HG03159 (cell line): ENCODE measurements around the gene SLC7A14.

Source experiments
- ATAC-seq: cut with Tn5 transposase; IDR thresholded peaks from one replicate; pipeline ENCODE4 v1.9.1; 2021; ENCODE audit warnings: mild to moderate bottlenecking, moderate library complexity; ENCODE audit not compliant: unreplicated experiment

SLC7A14 gene

DNA sequence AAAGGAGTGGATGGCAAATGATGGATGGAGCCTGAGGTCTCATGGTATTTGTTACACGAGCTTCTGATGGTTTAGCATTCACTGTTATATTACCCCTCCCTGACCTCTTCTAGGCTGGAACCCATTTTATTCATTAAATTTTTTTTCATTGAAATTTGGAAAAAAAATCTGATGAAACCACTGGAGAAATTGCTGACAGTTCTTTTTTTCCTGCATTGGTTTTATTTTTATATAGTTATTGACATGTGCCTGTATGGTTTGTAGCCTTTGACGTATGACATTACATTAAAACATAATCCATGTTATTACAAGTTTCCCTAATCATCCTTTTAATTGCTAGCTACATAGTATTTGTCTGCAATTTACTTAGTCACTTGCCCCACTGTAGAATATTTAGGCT lies 85.4 kb downstream of the SLC7A14 start:
- no peak for ATAC-seq

DNA sequence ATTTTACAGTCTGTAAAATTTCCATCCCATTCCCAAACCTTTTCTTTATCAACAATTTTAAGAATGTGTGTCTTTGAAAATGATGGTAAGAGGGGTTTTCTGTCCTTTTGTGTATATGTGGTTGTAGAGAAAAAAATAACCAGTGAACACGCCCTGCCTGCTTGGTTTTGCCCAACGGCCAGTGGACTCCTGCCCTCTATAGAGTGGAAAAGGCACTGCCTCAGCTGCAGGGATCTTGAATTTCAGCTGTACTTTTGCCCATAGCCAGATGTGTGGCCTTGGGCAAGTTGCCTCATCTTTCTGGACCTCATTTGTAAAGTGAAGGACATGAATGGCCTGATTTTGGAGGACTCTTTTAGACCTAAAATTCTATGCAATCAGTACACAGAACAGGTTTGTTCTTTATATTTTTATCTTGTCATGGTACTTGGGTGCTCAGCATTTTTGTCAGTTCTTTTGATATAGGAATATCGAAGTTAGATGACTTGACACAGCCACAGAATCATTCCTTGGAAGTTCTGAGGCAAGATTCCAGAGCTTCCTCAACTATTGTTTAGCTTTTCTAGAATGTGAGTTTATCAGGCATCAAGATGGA lies 86.2 kb downstream of the SLC7A14 start:
- no peak for ATAC-seq

DNA sequence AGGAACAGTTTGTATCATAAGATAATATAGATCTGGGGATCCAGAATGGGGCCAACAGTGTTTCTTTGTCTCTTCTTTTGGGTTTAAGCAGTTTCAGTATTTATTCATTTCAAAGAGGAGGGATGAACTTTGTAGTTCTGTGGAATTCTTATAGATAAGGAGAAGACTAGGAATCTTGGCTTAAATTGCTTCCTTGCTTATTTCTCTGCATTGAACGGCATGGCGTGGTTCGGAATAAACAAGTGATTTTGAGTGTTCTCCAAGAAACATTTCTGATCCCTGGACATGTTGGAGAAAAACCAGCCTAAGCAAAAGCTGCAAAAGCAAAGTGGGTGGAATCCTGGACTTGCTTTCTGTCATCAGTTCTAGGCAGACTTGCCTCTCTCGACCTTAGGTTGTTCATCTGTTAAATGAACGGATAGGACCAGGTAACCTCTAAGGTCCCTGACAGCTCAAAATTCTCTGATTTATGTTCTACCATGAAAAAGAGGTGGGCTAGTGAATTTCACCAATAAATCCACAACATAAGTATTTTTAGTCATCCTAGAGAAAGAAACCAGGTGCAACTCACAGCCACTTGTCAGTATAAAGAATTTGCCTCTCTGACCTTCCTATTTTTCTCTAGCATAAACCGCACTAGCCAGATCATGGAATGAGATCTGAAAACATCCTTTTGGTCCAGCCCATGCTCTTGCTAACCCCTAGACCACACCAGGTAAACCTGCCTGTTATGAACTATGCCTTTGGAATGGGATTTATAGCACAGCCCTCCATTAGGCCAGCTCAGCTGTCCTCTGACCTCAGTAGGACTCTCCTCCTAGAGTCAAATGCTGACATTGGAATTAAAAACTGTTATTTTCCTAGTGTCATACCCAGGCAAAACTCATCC lies 88.4 kb downstream of the SLC7A14 start:
- no peak for ATAC-seq

GRCh38 chr3:170496868-170497140 lies 89.1 kb downstream of the SLC7A14 start:
- ATAC-seq: no peak

- no peak for ATAC-seq
These were observed 89.6 kb downstream of the SLC7A14 start for GRCh38 chr3:170496026-170496867.

DNA sequence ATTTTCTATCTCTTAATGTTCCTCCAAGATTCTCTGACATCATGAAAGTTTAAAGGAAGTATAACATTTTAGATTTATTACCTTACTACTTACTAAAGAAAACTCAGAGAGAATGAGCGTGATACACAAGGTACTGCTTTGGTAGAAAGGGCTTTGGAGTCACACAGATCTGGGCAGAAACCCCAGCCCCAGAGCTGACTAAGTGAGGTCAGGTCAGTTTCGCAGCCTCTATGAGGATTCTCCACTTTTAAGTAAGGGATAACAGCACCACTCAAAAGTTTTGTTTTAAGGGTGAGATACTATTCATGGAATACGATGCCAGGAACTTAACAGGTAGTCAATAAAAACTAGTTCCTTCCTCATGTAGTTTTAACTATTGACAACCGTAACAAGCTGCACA lies 91.1 kb downstream of the SLC7A14 start:
- ATAC-seq: no peak

DNA sequence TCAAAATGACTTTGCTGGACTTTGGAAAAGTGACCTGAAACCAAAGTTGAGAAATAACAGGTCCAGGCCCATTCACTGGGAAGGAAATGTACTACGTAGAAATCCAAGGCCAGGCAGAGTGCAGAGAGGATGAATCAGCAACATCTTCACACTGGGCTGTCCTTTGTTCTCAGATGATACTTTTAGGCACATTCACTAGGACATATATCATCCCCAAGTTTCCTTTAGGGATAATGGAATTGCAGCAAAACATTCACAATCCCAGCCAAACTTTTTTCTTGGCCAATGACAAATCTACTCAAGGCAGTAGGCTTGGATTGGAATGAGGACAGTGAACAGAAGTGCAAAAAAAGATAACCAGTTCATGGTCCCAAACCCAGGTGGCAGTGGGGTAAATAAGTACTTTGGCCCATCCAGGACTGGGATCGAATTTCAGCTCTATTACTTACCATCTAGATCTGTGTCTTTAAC lies 92.1 kb downstream of the SLC7A14 start:
- ATAC-seq: no peak

- no peak for ATAC-seq
These were observed 94.0 kb downstream of the SLC7A14 start for GRCh38 chr3:170491901-170492300.

DNA sequence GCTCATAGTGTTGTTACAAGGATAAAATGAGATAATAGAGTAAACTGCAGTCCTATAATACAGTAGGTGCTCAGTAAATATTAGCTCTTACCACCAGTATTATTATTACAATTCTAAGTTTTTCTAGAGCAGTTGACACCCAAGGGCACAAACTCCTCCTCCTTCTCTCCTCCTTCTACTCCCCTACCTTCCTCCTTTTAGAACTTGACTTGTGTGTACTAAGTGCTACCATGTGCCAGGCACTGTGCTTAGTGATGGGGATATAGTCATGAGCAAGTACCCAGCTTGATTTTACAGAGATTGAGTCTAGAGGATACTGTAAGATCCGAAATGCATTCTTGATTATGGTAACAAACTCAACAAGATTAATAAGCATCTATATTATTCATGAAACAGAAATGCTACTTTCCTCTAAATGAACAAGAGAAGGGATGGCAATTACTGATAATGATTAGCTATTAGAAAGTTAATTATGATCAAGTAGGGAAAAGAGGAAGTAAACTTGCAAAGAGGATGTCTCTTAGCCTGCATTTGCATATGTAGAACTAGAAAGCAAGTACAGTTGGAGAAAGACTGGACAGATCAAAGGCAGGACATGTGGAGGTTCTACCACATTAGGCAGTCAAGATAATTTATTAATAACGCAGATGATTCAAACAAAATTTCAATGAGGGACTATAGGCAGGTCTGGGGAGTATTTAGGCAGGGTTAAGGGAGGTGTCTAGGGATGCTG lies 94.9 kb downstream of the SLC7A14 start:
- peak; percentile 60 for ATAC-seq

- ATAC-seq: no peak
These were observed 97.1 kb downstream of the SLC7A14 start for GRCh38 chr3:170488802-170489201.

GRCh38 chr3:170487031-170487430 lies 98.8 kb downstream of the SLC7A14 start:
- no peak for ATAC-seq

DNA sequence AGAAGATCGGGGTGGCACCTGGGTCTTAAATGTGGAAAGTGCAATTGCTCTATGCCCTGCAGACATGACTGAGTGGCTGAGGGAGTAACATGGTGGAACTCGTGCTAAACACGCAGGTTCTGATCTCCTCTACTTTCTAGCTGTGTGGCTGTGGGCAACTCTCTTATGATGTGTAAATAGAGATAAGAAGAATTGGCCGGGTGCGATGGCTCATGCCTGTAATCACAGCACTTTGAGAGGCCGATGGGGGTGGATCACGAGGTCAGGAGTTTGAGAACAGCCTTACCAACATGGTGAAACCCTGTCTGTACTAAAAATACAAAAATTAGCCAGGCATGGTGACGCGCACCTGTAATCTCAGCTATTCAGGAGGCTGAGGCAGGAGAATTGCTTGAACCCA lies 99.5 kb downstream of the SLC7A14 start:
- no peak for ATAC-seq

GRCh38 chr3:170485696-170486095 lies 100.2 kb downstream of the SLC7A14 start:
- no peak for ATAC-seq

GRCh38 chr3:170485294-170485693 lies 100.6 kb downstream of the SLC7A14 start:
- ATAC-seq: no peak

GRCh38 chr3:170484869-170485268 lies 101.0 kb downstream of the SLC7A14 start:
- ATAC-seq: no peak

DNA sequence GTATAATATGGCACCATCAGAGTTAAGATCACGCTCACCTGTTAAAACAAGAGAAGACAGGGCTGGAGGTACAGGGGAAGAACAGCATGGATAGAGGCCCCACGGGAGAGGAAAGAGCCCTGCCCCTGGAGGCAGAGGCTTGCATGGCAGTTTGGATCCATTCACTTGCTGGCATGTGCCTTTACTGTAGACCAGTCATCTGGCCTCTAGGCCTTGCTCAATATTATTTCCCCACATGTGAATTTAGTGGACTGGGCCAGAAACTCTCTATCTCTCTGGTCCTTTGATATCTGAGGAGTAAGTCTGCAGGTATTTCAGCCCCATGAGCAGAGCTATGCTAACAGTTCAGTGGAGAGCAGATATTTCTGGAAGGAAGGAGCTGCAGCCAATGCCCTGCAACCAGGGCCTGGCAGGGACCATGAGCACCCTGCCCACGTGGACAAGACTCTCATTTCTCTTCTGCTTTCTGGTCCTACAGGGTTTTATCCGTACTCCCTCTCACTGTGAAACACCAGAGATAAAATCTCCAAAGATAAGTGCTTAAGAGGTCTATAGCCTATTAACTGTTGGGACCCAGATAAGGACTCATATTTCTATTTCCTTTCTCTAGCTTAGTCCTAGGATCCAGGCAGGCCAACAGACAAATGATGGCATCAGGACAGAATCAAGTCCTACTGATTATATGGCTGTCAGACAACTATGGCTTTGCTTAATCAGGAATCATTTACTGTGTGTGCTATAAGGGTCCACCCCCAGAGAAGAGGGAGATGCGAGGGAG lies 102.2 kb downstream of the SLC7A14 start:
- ATAC-seq: no peak

DNA sequence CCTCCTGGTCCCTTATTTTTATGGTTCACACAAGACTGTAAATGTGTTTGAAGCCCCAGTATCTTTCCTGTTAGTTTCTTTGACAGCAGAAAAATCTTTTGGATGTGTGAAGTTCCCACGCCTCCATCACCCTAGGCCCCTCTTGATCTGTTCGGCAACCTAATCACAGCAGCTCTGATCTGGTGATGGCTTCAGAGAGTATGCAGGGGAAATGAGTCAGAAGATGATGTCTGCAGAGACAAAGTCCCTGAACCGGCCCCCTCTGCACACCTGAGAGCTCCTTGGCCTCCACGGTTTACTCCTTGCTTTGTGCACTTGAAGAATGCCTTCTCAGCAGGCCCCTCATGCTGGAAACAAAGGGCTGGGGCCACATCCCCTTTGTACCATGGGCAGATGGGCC lies 103.7 kb downstream of the SLC7A14 start:
- ATAC-seq: no peak

DNA sequence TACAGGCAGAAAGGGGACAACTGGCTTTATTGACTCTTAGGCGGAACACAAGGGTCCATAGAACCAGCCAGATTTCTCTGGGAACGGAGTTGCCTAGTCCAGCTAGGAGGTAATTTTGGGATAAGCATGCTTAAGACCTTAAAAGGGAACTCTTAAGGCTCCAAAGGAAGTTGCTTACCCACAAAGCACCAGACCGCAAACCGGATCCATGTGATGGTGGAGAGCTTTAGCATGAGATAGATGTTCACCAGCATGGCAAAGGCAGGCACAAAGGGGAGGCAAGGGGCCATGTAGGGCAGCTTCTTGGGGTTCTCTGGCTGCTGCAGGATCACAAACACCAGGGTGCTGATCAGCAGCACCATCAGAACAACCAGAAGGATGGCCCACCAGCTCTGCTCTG lies 105.8 kb downstream of the SLC7A14 start:
- no peak for ATAC-seq

GRCh38 chr3:170477395-170477794 lies 108.5 kb downstream of the SLC7A14 start:
- ATAC-seq: no peak

DNA sequence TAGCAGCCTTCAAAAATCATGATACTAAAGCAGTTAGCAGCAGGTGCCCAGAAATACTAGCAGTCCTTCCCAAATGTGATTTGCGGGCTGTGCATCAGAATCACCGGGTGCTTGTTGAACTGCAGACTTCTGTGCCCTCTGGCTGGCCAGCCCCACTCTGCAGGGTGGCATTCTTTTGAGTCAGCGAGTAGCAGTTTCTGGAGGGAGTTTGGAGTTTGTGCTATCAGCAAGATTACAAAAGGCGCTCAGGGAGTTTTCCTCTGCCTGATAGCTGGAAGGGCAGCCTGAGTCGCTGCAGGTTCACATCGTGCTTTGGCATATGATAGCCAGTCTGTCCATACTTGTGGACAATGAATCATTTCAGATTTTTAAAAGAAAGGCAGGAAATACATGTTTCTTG lies 109.6 kb downstream of the SLC7A14 start:
- ATAC-seq: no peak
